Lung (tissue), 12 donors: ENCODE results near the gene BICC1. TPM values are rescaled to one million over a fixed set of nuclear protein-coding genes. Genes with fewer than 3 reads are reported as not detected.

ENCODE experiments used
- ATAC-seq: fragments of 200-7000 bp; cut with Tn5 transposase; one replicate; pipeline ENCODE4 v1.9.1; 2020; ENCODE audit warnings: moderate number of reproducible peaks; ENCODE audit not compliant: insufficient read depth, low FRiP score
- DNase-seq, 3 donors: peaks; one replicate each; pipeline ENCODE4 v3.0.0-alpha.2; 2013 to 2017
- H3K27ac ChIP-seq, 2 donors: one replicate each; pipeline ENCODE4 v1.5.1; 2013; ENCODE audit warnings: mild to moderate bottlenecking in 2 of 2, moderate library complexity in 2 of 2, control low read depth in 1 of 2, inconsistent platforms in 1 of 2, low read depth in 1 of 2, low read length in 1 of 2
- H3K27me3 ChIP-seq, 3 donors: one replicate each; pipeline ENCODE4 v1.5.1; 2013; ENCODE audit warnings: low read length in 2 of 3; ENCODE audit not compliant: control insufficient read depth in 3 of 3, insufficient read depth in 3 of 3
- H3K36me3 ChIP-seq, 4 donors: one replicate each; pipeline ENCODE4 v1.5.1; 2013; ENCODE audit warnings: low read length in 4 of 4, mild to moderate bottlenecking in 1 of 4, moderate library complexity in 1 of 4; ENCODE audit not compliant: control insufficient read depth in 4 of 4, insufficient read depth in 4 of 4
- H3K4me1 ChIP-seq, 5 donors: one replicate each; pipeline ENCODE4 v1.5.1; 2013; ENCODE audit warnings: low read length in 5 of 5, mild to moderate bottlenecking in 2 of 5, moderate library complexity in 1 of 5; ENCODE audit not compliant: control insufficient read depth in 5 of 5, insufficient read depth in 5 of 5
- H3K4me3 ChIP-seq: one replicate; pipeline ENCODE4 v1.5.1; 2013; ENCODE audit warnings: mild to moderate bottlenecking, control low read depth, moderate library complexity
- H3K9ac ChIP-seq, 2 donors: one replicate each; pipeline ENCODE4 v1.5.1; 2013; ENCODE audit warnings: low read length in 2 of 2, control low read depth in 1 of 2; ENCODE audit not compliant: insufficient read depth in 1 of 2
- H3K9me3 ChIP-seq, 4 donors: one replicate each; pipeline ENCODE4 v1.5.1; 2013; ENCODE audit warnings: low read length in 3 of 4, mild to moderate bottlenecking in 1 of 4, moderate library complexity in 1 of 4; ENCODE audit not compliant: control insufficient read depth in 4 of 4, insufficient read depth in 3 of 4
- CTCF ChIP-seq: IDR thresholded peaks from 2 replicates; pipeline ENCODE4 v1.5.1; 2012; ENCODE audit warnings: mild to moderate bottlenecking; ENCODE audit errors: control extremely low read depth, extremely low read depth
- WGBS, 2 donors: extraction: QIAGEN DNeasy Blood & Tissue Kit; methylation state at CpG; one replicate each; pipeline ENCODE4 v1.1.7; 2013; 5-methylcytosine and 5-hydroxymethylcytosine counted together
- polyA plus RNA-seq, 2 donors: library from polyadenylated mRNA; stranded (reverse); fragments of 200-250 nt; gene quantifications; one replicate each; pipeline ENCODE4 v1.2.1, GENCODE V29; 2013
- total RNA-seq, 2 donors: library from RNA; depleted of rRNA in 1 of 2; stranded (reverse); fragments of >200 nt in 1 of 2; gene quantifications; one replicate each; pipeline ENCODE4 v1.2.1, GENCODE V29; 2014 to 2021
- donor health status: control.
- donor health status: control.
- donor health status: Bipolar disorder and iron deficiency.
- donor health status: healthy.
- donor health status: DM: yes; HTN: yes; CAD: no.

The BICC1 gene
- total and polyA plus RNA-seq, 4 donors = 2.3 to 43.1 (median 5.9) TPM

- no peak overlapping the region for H3K4me3 ChIP-seq
- peak; percentile 30 to 46 (median 33) for DNase-seq
- no peak for TF ChIP-seq CTCF
- no peak for ATAC-seq
- WGBS, 2 donors = 58 to 76% methylated on average over 6 of the region's 6 CpGs
- H3K9me3 ChIP-seq = no peaks in the 10 kb centered on the region
- H3K9ac ChIP-seq = no peak overlapping the region
- peaks cover 0 to 25% (median 9%) of the 10 kb centered on the region in 5 donors for H3K4me1 ChIP-seq
- no peak overlapping the region for H3K27ac ChIP-seq
- no peaks in the 10 kb centered on the region for H3K36me3 ChIP-seq
- no peaks in the 10 kb centered on the region for H3K27me3 ChIP-seq
Measured at GRCh38 chr10:58518775-58519174, 6.1 kb downstream of the BICC1 start.

GRCh38 chr10:58529077-58529728 lies 16.5 kb downstream of the BICC1 start:
- no peak for DNase-seq
- H3K36me3 ChIP-seq = peaks cover 0 to 7% (median 2%) of the 10 kb centered on the region in 4 donors
- ATAC-seq = no peak
- 67 to 75% methylated on average over 3 of the region's 3 CpGs for WGBS, 2 donors
- H3K4me3 ChIP-seq = no peak overlapping the region
- no peak for TF ChIP-seq CTCF
- peaks cover 0 to 13% (median 4%) of the 10 kb centered on the region in 4 donors for H3K9me3 ChIP-seq
- H3K27me3 ChIP-seq = no peaks in the 10 kb centered on the region
- H3K4me1 ChIP-seq = no peaks in the 10 kb centered on the region
- H3K27ac ChIP-seq = no peak overlapping the region
- H3K9ac ChIP-seq = no peak overlapping the region

GRCh38 chr10:58531084-58531695 lies 18.5 kb downstream of the BICC1 start:
- Histone ChIP-seq H3K9ac (no peak overlapping the region), H3K4me3 (no peak overlapping the region), H3K36me3 (peaks cover 0 to 9% (median 2%) of the 10 kb centered on the region in 4 donors), H3K4me1 (no peaks in the 10 kb centered on the region), H3K27ac (no peak overlapping the region), H3K9me3 (peaks cover 0 to 28% (median 5%) of the 10 kb centered on the region in 4 donors), H3K27me3 (no peaks in the 10 kb centered on the region)
- peak; percentile 58 for ATAC-seq
- DNase-seq = peak; percentile 35 to 37 (median 36)
- WGBS, 2 donors = 46 to 54% methylated on average over 5 of the region's 5 CpGs
- TF ChIP-seq CTCF = peak; percentile 34
